T-cell (primary cell): ENCODE data around the gene HERC2. TPM values are rescaled to one million over a fixed set of nuclear protein-coding genes. Genes with fewer than 3 reads are reported as not detected.
"Not testable (repeated sequence)": the region's sequence is repeated elsewhere in the genome, so short reads cannot be mapped to it uniquely, and the experiment has no call there.

Experiments used
- ATAC-seq, 4 experiments: fragments of 200-7000 bp in 3 of 4; fragments of 150-1000 bp in 1 of 4; cut with Tn5 transposase; replicated peaks in 1 of 4; 1 replicate in 3 of 4; 2 replicates in 1 of 4; pipeline ENCODE4 v1.10.0; 2021; ENCODE audit warnings: moderate library complexity in 3 of 4, mild to moderate bottlenecking in 2 of 4, moderate number of reproducible peaks in 1 of 4
- CTCF ChIA-PET, 2 donors: fragments of 300-600 bp; sonication (Branson Sonifier 250); formaldehyde crosslinking; loops; one replicate each; lab custom pipeline; 2022; ENCODE audit warnings: antibody characterized with exemption in 2 of 2; lab: Charles Lee
- POLR2A ChIA-PET, 2 donors: fragments of 300-600 bp; sonication (Branson Sonifier 250); formaldehyde crosslinking; loops; one replicate each; lab custom pipeline; 2022; ENCODE audit warnings: antibody characterized with exemption in 2 of 2; lab: Charles Lee
- DNase-seq, 35 experiments: peaks; one replicate each; pipeline versions ENCODE4 v3.0.0 to v3.0.0-alpha.2; 2013 to 2023
- H3K27ac ChIP-seq: one replicate; pipeline ENCODE4 v1.5.1; 2013; ENCODE audit warnings: low read length
- H3K27me3 ChIP-seq, 2 experiments: replicated peaks in 1 of 2; 1 replicate in 1 of 2; 2 replicates in 1 of 2; pipeline versions ENCODE4 v1.6.1 to v1.7.0; 2013; ENCODE audit warnings: low read length in 1 of 2, mixed read lengths in 1 of 2; ENCODE audit not compliant: control insufficient read depth in 2 of 2, insufficient read depth in 2 of 2; ENCODE audit errors: extremely low read depth in 1 of 2
- H3K36me3 ChIP-seq, 2 donors: 1 replicate in 1 of 2; 2 replicates in 1 of 2; pipeline versions ENCODE4 v1.6.1 to v1.7.0; 2013; ENCODE audit warnings: low read length in 1 of 2; ENCODE audit not compliant: control insufficient read depth in 2 of 2, insufficient read depth in 1 of 2; ENCODE audit errors: extremely low read depth in 1 of 2
- H3K4me1 ChIP-seq, 2 experiments: 1 replicate in 1 of 2; 2 replicates in 1 of 2; pipeline versions ENCODE4 v1.6.1 to v1.7.0; 2013; ENCODE audit warnings: low read length in 2 of 2, mixed read lengths in 1 of 2; ENCODE audit not compliant: insufficient read depth in 2 of 2, control insufficient read depth in 1 of 2; ENCODE audit errors: extremely low read depth in 1 of 2
- H3K4me3 ChIP-seq, 2 donors: 1 replicate in 1 of 2; 2 replicates in 1 of 2; pipeline versions ENCODE4 v1.5.1 to v1.7.0; 2013; ENCODE audit warnings: mild to moderate bottlenecking in 2 of 2, low read length in 1 of 2, moderate library complexity in 1 of 2; ENCODE audit not compliant: control insufficient read depth in 1 of 2; ENCODE audit errors: extremely low read depth in 1 of 2
- H3K9me3 ChIP-seq: 2 replicates; pipeline ENCODE4 v1.7.0; 2013
- H3K27ac Mint-ChIP-seq, 2 donors: one replicate each; pipeline ENCODE4 v1.8.0; 2020 to 2021; ENCODE audit warnings: mild to moderate bottlenecking in 2 of 2, mixed read lengths in 2 of 2
- H3K27me3 Mint-ChIP-seq, 2 donors: one replicate each; pipeline ENCODE4 v1.8.0; 2021 to 2022; ENCODE audit warnings: mixed read lengths in 2 of 2
- H3K36me3 Mint-ChIP-seq: one replicate; pipeline ENCODE4 v1.8.0; 2021; ENCODE audit warnings: mixed read lengths
- H3K4me1 Mint-ChIP-seq, 3 donors: one replicate each; pipeline ENCODE4 v1.8.0; 2020 to 2022; ENCODE audit warnings: mixed read lengths in 3 of 3, mild to moderate bottlenecking in 1 of 3
- H3K4me3 Mint-ChIP-seq, 3 donors: one replicate each; pipeline ENCODE4 v1.8.0; 2020 to 2022; ENCODE audit warnings: mild to moderate bottlenecking in 3 of 3, mixed read lengths in 3 of 3, moderate library complexity in 3 of 3
- H3K9me3 Mint-ChIP-seq, 3 donors: one replicate each; pipeline ENCODE4 v1.8.0; 2020 to 2022; ENCODE audit warnings: mixed read lengths in 3 of 3
- WGBS: methylation state at CpG from one replicate; pipeline ENCODE4 v1.1.5; 2013; ENCODE audit warnings: missing lambda C conversion rate; ENCODE audit not compliant: insufficient coverage; 5-methylcytosine and 5-hydroxymethylcytosine counted together
- total RNA-seq, 35 experiments: library from RNA in 6 of 35; stranded (reverse) in 6 of 35; fragments of 120-200 nt in 1 of 35; gene quantifications; one replicate each; pipeline versions ENCODE4 v1.2.1 to v1.2.4 and lab custom pipeline; 2013 to 2026

The HERC2 gene
- total RNA-seq, 5 donors from 2014 or later (not counting 1 experiment from before 2014, with no cell fraction given) = 46.4 to 65.5 (median 55.4) TPM

DNA sequence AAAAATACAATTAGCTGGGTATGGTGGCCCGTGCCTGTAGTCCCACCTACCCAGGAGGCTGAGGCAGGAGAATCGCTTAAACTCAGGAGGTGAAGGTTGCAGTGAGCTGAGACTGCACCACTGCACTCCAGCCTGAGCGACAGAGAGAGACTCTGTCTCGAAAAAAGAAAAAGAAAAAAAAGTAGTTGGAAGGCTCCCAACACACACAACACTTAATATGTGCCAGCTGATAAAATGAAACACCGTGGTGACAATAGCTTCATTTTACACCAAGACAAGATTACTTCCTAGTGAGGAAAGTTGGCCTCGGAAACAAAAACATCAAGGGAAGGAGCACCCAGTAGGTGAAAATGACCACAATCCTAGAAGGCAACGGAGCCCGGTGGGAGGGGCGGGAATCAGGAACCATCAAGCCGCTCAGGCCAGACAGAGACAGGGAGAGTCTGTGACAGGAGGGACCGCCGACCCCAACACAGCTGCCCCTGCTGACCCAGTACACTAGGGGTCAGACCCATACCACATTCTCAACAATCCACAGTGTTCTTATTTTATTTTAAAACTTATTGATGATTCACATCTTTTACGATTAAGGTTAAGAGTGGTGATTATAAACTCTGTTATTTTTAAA is 168.4 kb downstream of the HERC2 start:
- Mint-ChIP-seq H3K36me3 (peaks cover 48% of the 10 kb centered on the region), H3K9me3 (peaks cover 14 to 26% (median 19%) of the 10 kb centered on the region in 3 donors), H3K4me1 (no peaks in the 10 kb centered on the region), H3K27me3 (no peaks in the 10 kb centered on the region), H3K4me3 (no peak overlapping the region), H3K27ac (no peak overlapping the region)
- Histone ChIP-seq H3K27ac (no peak overlapping the region), H3K4me1 (no peaks in the 10 kb centered on the region), H3K4me3 (no peak overlapping the region), H3K36me3 (peaks cover 2 to 5% of the 10 kb centered on the region in 2 donors), H3K9me3 (no peaks in the 10 kb centered on the region), H3K27me3 (no peaks in the 10 kb centered on the region)
- ATAC-seq (no peak), DNase-seq (no peak)
- 92% methylated on average over 4 of the region's 13 CpGs for WGBS
- CTCF ChIA-PET = no interaction called here
- POLR2A ChIA-PET = no interaction called here

GRCh38 chr15:28152538-28152923 is 169.4 kb downstream of the HERC2 start:
- H3K4me1 ChIP-seq, H3K4me3 Mint-ChIP-seq, POLR2A ChIA-PET, H3K36me3 ChIP-seq, H3K4me1 Mint-ChIP-seq, DNase-seq, CTCF ChIA-PET, H3K9me3 ChIP-seq, H3K27me3 Mint-ChIP-seq, H3K4me3 ChIP-seq, H3K27me3 ChIP-seq: not testable (repeated sequence)
- Mint-ChIP-seq H3K36me3 (peaks cover 56% of the 10 kb centered on the region), H3K27ac (peak overlapping the region in 1 of 2 donors; percentile 19), H3K9me3 (peaks cover 13 to 32% (median 17%) of the 10 kb centered on the region in 3 donors)
- peak overlapping the region; percentile 27 for H3K27ac ChIP-seq
- WGBS = 54% methylated on average over 2 of the region's 8 CpGs
- ATAC-seq = peak in 2 of 4 experiments; percentile 26 to 43

DNA sequence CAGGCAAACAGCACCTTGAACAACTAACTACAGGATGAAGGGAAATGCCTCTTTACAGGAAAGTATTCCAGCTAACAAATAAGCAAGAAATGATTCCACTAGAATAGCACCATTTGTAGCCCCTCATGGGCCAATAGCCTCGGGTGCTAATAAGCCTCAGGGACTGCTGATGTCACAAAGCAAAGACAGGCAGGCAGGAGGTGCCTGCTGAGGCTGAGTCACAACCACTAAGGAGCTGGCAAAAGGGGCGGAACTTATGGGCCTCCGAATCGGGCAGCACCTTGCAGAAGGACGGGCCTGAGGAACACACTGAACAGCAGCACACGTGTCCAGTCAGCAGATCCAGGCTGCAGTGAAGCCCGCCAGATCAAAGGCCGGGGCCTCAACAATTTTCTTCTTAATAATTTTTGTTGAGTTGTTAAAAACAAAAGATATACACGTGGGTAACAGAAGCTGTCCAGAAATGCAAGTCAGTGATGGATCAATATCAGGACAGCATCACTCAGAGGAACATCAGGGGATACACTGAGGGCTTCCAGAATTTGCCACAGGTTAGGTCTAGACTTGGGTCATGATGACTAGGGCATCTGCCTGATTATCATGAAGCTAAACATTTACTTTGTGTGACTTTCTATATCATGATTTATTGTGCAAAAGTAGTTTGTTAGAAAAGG is 170.0 kb downstream of the HERC2 start:
- H3K36me3 ChIP-seq, H3K4me3 ChIP-seq, H3K9me3 ChIP-seq, H3K4me1 ChIP-seq, POLR2A ChIA-PET, H3K4me1 Mint-ChIP-seq, H3K27me3 ChIP-seq, H3K27me3 Mint-ChIP-seq, H3K4me3 Mint-ChIP-seq, CTCF ChIA-PET: not testable (repeated sequence)
- peak overlapping the region; percentile 27 for H3K27ac ChIP-seq
- Mint-ChIP-seq H3K27ac (peak overlapping the region in 1 of 2 donors; percentile 19), H3K36me3 (peaks cover 52% of the 10 kb centered on the region), H3K9me3 (peaks cover 13 to 32% (median 17%) of the 10 kb centered on the region in 3 donors)
- DNase-seq = peak in 1 of 35 experiments; percentile 5
- no CpG with 5 or more reads among the region's 9 CpGs for WGBS
- ATAC-seq = peak in 3 of 4 experiments; percentile 40 to 94 (median 81)

DNA sequence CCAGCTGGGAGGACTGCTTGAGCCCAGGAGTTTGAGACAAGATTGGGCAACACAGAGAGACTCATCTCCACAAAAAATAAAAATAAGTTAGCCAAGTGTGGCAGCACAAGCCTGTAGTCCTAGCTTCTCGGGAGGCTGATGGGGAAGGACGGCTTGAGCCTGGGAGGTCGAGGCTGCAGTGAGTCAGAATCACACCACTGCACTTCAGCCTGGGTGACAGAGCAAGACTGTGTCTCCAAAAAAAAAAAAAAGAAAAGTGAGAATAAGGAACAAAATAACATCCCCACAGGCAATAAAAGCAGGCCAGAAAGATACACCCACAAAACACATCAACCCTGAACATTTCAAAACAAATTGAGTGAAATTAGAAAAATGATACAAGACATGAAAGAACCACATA is 174.2 kb downstream of the HERC2 start:
- ChIA-PET CTCF (no interaction called here), POLR2A (no interaction called here)
- Histone ChIP-seq H3K36me3 (peaks cover 12 to 22% of the 10 kb centered on the region in 2 donors), H3K4me3 (no peak overlapping the region), H3K27me3 (no peaks in the 10 kb centered on the region), H3K9me3 (no peaks in the 10 kb centered on the region), H3K4me1 (no peaks in the 10 kb centered on the region), H3K27ac (no peak overlapping the region)
- peak overlapping the region in 1 of 2 donors; percentile 48 for H3K27ac Mint-ChIP-seq
- H3K27me3 Mint-ChIP-seq = no peaks in the 10 kb centered on the region
- no CpG with 5 or more reads among the region's 3 CpGs for WGBS
- DNase-seq (no peak), ATAC-seq (no peak)
- peaks cover 13 to 32% (median 17%) of the 10 kb centered on the region in 3 donors for H3K9me3 Mint-ChIP-seq
- H3K4me1 Mint-ChIP-seq = peaks cover 3 to 5% (median 3%) of the 10 kb centered on the region in 3 donors
- H3K36me3 Mint-ChIP-seq = peaks cover 74% of the 10 kb centered on the region
- no peak overlapping the region for H3K4me3 Mint-ChIP-seq

GRCh38 chr15:28145419-28145818 is 176.6 kb downstream of the HERC2 start:
- DNase-seq, H3K4me3 Mint-ChIP-seq, H3K4me1 ChIP-seq, H3K9me3 ChIP-seq, POLR2A ChIA-PET, H3K27ac ChIP-seq, H3K27ac Mint-ChIP-seq, H3K27me3 Mint-ChIP-seq, H3K4me3 ChIP-seq, H3K4me1 Mint-ChIP-seq, CTCF ChIA-PET, H3K27me3 ChIP-seq: not testable (repeated sequence)
- H3K36me3 ChIP-seq = peaks cover 8 to 31% of the 10 kb centered on the region in 2 donors
- Mint-ChIP-seq H3K36me3 (peaks cover 64% of the 10 kb centered on the region), H3K9me3 (peaks cover 13 to 25% (median 17%) of the 10 kb centered on the region in 3 donors)
- 88% methylated on average over 1 of the region's 4 CpGs for WGBS
- peak in 2 of 4 experiments; percentile 66 to 87 for ATAC-seq

GRCh38 chr15:28140062-28140461 is 181.9 kb downstream of the HERC2 start:
- Histone ChIP-seq H3K36me3 (peaks cover 3 to 33% of the 10 kb centered on the region in 2 donors), H3K27ac (no peak overlapping the region), H3K9me3 (no peaks in the 10 kb centered on the region), H3K4me3 (no peak overlapping the region), H3K27me3 (no peaks in the 10 kb centered on the region), H3K4me1 (peaks cover 8 to 13% of the 10 kb centered on the region in 2 experiments)
- no CpG with 5 or more reads among the region's 6 CpGs for WGBS
- Mint-ChIP-seq H3K4me3 (no peak overlapping the region), H3K36me3 (peaks cover 56% of the 10 kb centered on the region), H3K4me1 (peaks cover 27 to 29% (median 28%) of the 10 kb centered on the region in 3 donors), H3K27me3 (no peaks in the 10 kb centered on the region), H3K9me3 (no peaks in the 10 kb centered on the region), H3K27ac (no peak overlapping the region)
- ATAC-seq (no peak), DNase-seq (no peak)
- ChIA-PET POLR2A (no interaction called here), CTCF (no interaction called here)
